ENCODE results near the gene ZNF853. TPM values are rescaled to one million over a fixed set of nuclear protein-coding genes. Genes with fewer than 3 reads are reported as not detected.

The ZNF853 gene
- total RNA-seq, 2 experiments from 2014 or later = 0.55 to 0.60 TPM

DNA sequence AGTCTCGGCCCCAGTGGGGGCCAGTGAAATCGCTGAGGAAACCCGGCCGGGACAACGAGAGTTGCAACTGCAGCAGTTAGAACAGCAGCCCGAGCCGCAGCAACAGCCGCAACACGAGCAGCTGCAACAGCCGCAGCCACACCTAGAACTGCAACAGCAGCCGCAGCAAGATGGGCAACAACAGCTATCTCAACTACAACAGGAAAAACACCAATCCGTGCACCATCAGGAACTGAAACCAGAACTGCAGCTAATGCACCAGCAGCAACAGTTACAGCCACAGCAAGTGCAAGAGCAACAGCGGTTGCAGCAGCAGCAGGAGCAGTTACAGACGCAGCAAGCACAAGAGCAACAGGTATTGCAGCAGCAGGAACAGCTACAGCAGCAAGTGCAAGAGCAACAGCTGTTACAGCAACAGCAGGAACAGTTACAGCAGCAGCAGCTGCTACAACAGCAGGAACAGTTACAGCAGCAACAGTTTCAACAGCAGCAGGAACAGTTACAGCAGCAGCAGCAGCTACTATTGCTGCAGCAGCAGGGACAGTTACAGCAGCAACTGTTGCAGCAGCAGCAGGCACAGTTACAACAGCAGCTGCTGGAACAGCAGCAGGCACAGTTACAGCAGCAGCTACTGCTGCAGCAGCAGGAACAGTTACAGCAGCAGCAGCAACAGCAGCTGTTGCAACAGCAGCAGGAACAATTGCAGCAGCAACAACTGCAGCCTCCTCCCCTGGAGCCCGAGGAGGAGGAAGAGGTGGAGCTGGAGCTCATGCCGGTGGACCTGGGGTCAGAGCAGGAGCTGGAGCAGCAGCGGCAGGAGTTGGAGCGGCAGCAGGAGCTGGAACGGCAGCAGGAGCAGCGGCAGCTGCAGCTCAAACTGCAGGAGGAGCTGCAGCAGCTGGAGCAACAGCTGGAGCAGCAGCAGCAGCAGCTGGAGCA lies 6.1 kb downstream of the ZNF853 start:
- peak overlapping the region; percentile 50 for H3K4me3 ChIP-seq (ENCODE audit: low read depth, low read length, poor library complexity, severe bottlenecking)
- H4K20me1 ChIP-seq (ENCODE audit: insufficient read depth, low read length) = no peaks in the 10 kb centered on the region
- intact Hi-C loops (cut with micrococcal nuclease; ENCODE audit: unreplicated experiment) = loop anchor here (2.0 kb wide), 1 partner anchor 31 kb away; the partner anchor contains the start of gene INTS15
- DNase-seq (ENCODE audit: low spot score) = peak; percentile 76
- no peaks in the 10 kb centered on the region for H3K9me2 ChIP-seq (ENCODE audit: insufficient read depth, low read length)
- H3K4me2 ChIP-seq (ENCODE audit: low read length) = peak overlapping the region; percentile 79
- peaks cover 41% of the 10 kb centered on the region for H3K4me1 ChIP-seq (ENCODE audit: insufficient read depth, low read length, poor library complexity, severe bottlenecking)
- H3K9me3 ChIP-seq (ENCODE audit: low read length) = no peaks in the 10 kb centered on the region
- TF ChIP-seq, protein P1, sequence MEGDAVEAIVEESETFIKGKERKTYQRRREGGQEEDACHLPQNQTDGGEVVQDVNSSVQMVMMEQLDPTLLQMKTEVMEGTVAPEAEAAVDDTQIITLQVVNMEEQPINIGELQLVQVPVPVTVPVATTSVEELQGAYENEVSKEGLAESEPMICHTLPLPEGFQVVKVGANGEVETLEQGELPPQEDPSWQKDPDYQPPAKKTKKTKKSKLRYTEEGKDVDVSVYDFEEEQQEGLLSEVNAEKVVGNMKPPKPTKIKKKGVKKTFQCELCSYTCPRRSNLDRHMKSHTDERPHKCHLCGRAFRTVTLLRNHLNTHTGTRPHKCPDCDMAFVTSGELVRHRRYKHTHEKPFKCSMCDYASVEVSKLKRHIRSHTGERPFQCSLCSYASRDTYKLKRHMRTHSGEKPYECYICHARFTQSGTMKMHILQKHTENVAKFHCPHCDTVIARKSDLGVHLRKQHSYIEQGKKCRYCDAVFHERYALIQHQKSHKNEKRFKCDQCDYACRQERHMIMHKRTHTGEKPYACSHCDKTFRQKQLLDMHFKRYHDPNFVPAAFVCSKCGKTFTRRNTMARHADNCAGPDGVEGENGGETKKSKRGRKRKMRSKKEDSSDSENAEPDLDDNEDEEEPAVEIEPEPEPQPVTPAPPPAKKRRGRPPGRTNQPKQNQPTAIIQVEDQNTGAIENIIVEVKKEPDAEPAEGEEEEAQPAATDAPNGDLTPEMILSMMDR (conservative IDR thresholded peaks at IDR 0.05; ENCODE audit: low read length) = no peak
- no peak for TF ChIP-seq EZH2phosphoT487 (IDR thresholded peaks at IDR 0.05; ENCODE audit: borderline replicate concordance, low read depth, low read length)
- ChIA-PET CTCF (ENCODE audit: unreplicated experiment) (interaction anchor here (0.6 kb wide), 1 partner anchor 212 kb away, joined by 3 read pairs; no protein-coding TSS in a partner anchor), POLR2A (interaction anchor here (0.5 to 1.1 kb wide), 8 partner anchors 12 to 136 kb away, joined by 3 to 4 read pairs (median 4); no protein-coding TSS in a partner anchor)
- no peaks in the 10 kb centered on the region for H3K36me3 ChIP-seq (ENCODE audit: insufficient read depth, low read length)
- peak overlapping the region; percentile 20 for H3K27ac ChIP-seq (ENCODE audit: low read depth, low read length, poor library complexity, severe bottlenecking)
- peak overlapping the region; percentile 96 for H2AFZ ChIP-seq (ENCODE audit: low read length)
- no peaks in the 10 kb centered on the region for H3K79me2 ChIP-seq (ENCODE audit: insufficient read depth, low read depth, low read length)
- BruUV-seq (replicated peaks) = no TSS peak

DNA sequence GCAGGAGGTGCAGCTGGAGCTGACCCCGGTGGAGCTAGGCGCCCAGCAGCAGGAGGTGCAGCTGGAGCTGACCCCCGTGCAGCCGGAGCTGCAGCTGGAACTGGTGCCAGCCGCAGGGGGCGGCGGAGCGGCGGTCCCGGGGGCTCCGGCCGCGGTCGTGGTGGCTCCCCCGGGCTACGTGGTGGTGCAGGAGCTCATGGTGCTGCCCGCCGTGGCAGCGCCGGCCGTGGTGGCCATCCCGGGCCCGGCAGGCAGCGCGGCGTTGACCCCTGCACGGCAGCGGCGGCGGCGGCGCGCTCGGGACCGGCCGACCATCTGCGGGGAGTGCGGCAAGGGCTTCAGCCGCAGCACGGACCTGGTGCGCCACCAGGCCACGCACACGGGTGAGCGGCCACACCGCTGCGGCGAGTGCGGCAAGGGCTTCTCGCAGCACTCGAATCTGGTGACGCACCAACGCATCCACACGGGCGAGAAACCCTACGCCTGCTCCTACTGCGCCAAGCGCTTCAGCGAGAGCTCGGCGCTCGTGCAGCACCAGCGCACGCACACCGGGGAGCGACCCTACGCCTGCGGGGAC lies 6.8 kb downstream of the ZNF853 start:
- BruUV-seq (replicated peaks) = no TSS peak

More for the DNA sequence above, 6.8 kb downstream of the ZNF853 start:
- Histone ChIP-seq H3K9me3 (ENCODE audit: low read length) (no peaks in the 10 kb centered on the region), H3K79me2 (ENCODE audit: insufficient read depth, low read depth, low read length) (no peaks in the 10 kb centered on the region), H3K9me2 (ENCODE audit: insufficient read depth, low read length) (no peaks in the 10 kb centered on the region), H3K4me3 (ENCODE audit: low read depth, low read length, poor library complexity, severe bottlenecking) (no peak overlapping the region), H3K27ac (ENCODE audit: low read depth, low read length, poor library complexity, severe bottlenecking) (no peak overlapping the region), H3K4me1 (ENCODE audit: insufficient read depth, low read length, poor library complexity, severe bottlenecking) (peaks cover 41% of the 10 kb centered on the region), H2AFZ (ENCODE audit: low read length) (no peak overlapping the region), H3K4me2 (ENCODE audit: low read length) (no peak overlapping the region), H4K20me1 (ENCODE audit: insufficient read depth, low read length) (no peaks in the 10 kb centered on the region), H3K36me3 (ENCODE audit: insufficient read depth, low read length) (no peaks in the 10 kb centered on the region)
- TF ChIP-seq, protein P1 (conservative IDR thresholded peaks at IDR 0.05; ENCODE audit: low read length) = no peak
- no peak for TF ChIP-seq EZH2phosphoT487 (IDR thresholded peaks at IDR 0.05; ENCODE audit: borderline replicate concordance, low read depth, low read length)
- CTCF ChIA-PET (ENCODE audit: unreplicated experiment) = no interaction called here
- no peak for DNase-seq (ENCODE audit: low spot score)
- POLR2A ChIA-PET = interaction anchor here (0.5 to 1.1 kb wide), 4 partner anchors 10 to 41 kb away, joined by 3 to 4 read pairs (median 4); no protein-coding TSS in a partner anchor
- intact Hi-C loops (cut with micrococcal nuclease; ENCODE audit: unreplicated experiment) = no loop called here

Measured in OCI-LY7 (cell line).